Osteoblast (primary cell): Measurements from ENCODE around the gene SLC16A11. TPM values are rescaled to one million over a fixed set of nuclear protein-coding genes. Genes with fewer than 3 reads are reported as not detected.

Experiments
- DNase-seq: peaks from one replicate; pipeline ENCODE4 v3.0.0; 2011; ENCODE audit warnings: low spot score, mixed read lengths; ENCODE audit not compliant: insufficient read length; ENCODE audit errors: missing footprints
- H2AFZ ChIP-seq: 2 replicates; pipeline ENCODE4 v1.6.0; 2011; ENCODE audit warnings: mild to moderate bottlenecking, low read length
- H3K27ac ChIP-seq: 2 replicates; pipeline ENCODE4 v1.5.1; 2011; ENCODE audit warnings: mild to moderate bottlenecking, low read depth, low read length, moderate library complexity
- H3K27me3 ChIP-seq: 2 replicates; pipeline ENCODE4 v1.6.0; 2012; ENCODE audit warnings: mild to moderate bottlenecking, control low read depth, inconsistent platforms, low read length, moderate library complexity; ENCODE audit not compliant: insufficient read depth
- H3K36me3 ChIP-seq: 2 replicates; pipeline ENCODE4 v1.5.1; 2011; ENCODE audit warnings: mild to moderate bottlenecking, low read length, control low read depth, moderate library complexity; ENCODE audit not compliant: insufficient read depth
- H3K4me1 ChIP-seq: 2 replicates; pipeline ENCODE4 v1.5.1; 2011; ENCODE audit warnings: mild to moderate bottlenecking, low read length, control low read depth, moderate library complexity; ENCODE audit not compliant: insufficient read depth
- H3K4me2 ChIP-seq: 2 replicates; pipeline ENCODE4 v1.6.0; 2011; ENCODE audit warnings: mild to moderate bottlenecking, low read length; ENCODE audit not compliant: insufficient read depth
- H3K4me3 ChIP-seq: fragments of 200-600 bp; sonication (generic); 3 replicates; pipeline ENCODE4 v1.5.1; 2012; ENCODE audit warnings: mild to moderate bottlenecking, low read length, inconsistent platforms; ENCODE audit not compliant: insufficient read depth
- H3K79me2 ChIP-seq: 2 replicates; pipeline ENCODE4 v1.6.0; 2012; ENCODE audit warnings: mild to moderate bottlenecking, low read length, control low read depth, inconsistent platforms; ENCODE audit not compliant: insufficient read depth
- H3K9me3 ChIP-seq: 2 replicates; pipeline ENCODE4 v1.5.1; 2011; ENCODE audit warnings: low read depth, low read length, control low read depth
- H4K20me1 ChIP-seq: 2 replicates; pipeline ENCODE4 v1.6.0; 2012; ENCODE audit warnings: mild to moderate bottlenecking, low read length, control low read depth; ENCODE audit not compliant: insufficient read depth
- total RNA-seq: library from RNA; depleted of rRNA; stranded (reverse); fragments of >200 nt; gene quantifications from 2 replicates; pipeline ENCODE4 v1.2.3, GENCODE V29; 2012
- TF ChIP-seq, protein P1 (sequence below): IDR thresholded peaks from 2 replicates; pipeline ENCODE4 v1.5.1; 2011; ENCODE audit warnings: mild to moderate bottlenecking, low read depth, low read length, moderate library complexity; ENCODE audit errors: extremely low read depth

Gene SLC16A11
- total RNA-seq, 1 donor: 0.36 TPM

DNA sequence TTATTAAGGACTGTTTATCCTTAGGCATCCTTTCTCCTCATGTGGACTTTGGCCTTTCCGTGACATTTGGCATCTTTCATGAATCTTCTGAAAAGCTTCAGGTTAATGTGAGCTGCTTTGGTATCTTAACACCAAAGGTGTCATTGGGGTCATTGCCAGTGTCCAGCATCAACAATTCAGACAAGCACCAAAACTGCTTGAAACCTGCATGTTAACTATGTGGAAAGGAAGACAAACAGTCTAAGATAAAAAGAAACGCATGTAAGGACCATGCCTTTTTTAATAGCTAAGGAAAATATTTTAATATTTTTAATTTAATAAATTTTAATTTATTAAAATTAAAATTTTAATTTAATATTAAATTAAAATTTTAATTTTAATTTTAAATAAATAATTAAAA is 40.1 kb downstream of the SLC16A11 start:
- Histone ChIP-seq H3K4me1 (no peaks in the 10 kb centered on the region), H2AFZ (no peak overlapping the region), H3K27me3 (no peaks in the 10 kb centered on the region), H3K27ac (no peak overlapping the region), H3K4me2 (no peak overlapping the region), H3K79me2 (peaks cover 41% of the 10 kb centered on the region), H4K20me1 (peaks cover 31% of the 10 kb centered on the region), H3K36me3 (peaks cover 44% of the 10 kb centered on the region), H3K4me3 (no peak overlapping the region), H3K9me3 (no peaks in the 10 kb centered on the region)
- TF ChIP-seq, protein P1, sequence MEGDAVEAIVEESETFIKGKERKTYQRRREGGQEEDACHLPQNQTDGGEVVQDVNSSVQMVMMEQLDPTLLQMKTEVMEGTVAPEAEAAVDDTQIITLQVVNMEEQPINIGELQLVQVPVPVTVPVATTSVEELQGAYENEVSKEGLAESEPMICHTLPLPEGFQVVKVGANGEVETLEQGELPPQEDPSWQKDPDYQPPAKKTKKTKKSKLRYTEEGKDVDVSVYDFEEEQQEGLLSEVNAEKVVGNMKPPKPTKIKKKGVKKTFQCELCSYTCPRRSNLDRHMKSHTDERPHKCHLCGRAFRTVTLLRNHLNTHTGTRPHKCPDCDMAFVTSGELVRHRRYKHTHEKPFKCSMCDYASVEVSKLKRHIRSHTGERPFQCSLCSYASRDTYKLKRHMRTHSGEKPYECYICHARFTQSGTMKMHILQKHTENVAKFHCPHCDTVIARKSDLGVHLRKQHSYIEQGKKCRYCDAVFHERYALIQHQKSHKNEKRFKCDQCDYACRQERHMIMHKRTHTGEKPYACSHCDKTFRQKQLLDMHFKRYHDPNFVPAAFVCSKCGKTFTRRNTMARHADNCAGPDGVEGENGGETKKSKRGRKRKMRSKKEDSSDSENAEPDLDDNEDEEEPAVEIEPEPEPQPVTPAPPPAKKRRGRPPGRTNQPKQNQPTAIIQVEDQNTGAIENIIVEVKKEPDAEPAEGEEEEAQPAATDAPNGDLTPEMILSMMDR: no peak
- DNase-seq: no peak

DNA sequence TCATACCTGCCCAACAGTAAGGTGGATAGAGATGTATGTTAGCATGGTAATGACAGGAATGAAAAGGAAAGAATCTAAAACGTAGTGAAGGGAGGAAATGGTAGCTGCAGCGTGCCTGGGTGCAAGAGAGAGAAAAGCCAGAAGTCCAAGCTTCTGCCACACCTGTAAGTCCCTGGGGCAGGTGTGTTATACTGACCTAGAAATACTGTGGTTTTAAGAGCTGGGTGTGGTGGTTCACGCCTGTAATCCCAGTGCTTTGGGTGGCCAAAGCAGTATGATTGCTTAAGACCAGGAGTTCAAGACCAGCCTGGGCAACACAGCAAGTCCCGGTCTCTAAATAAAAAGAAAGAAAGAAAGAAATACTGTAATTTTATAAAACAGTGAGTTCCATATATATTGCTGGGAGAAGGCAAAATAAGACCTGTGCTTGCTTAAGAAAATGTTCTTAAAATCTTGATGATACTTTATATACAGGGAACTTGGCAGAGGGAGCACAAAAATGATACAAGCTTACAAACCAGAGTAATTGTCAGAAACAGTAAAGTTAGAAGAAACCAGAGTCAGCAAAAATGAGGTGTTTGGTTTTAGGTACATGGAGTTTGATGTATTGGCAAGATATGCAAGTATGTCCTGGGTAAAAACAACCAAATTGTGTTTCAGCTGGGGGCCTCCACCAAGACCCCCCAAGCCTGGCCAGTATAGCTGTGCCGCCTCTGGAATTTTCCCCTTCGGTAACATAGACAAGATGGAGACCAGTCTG is 41.4 kb downstream of the SLC16A11 start:
- Histone ChIP-seq H3K4me2 (no peak overlapping the region), H3K4me1 (no peaks in the 10 kb centered on the region), H3K4me3 (no peak overlapping the region), H3K9me3 (no peaks in the 10 kb centered on the region), H3K79me2 (peaks cover 32% of the 10 kb centered on the region), H2AFZ (no peak overlapping the region), H3K36me3 (peaks cover 45% of the 10 kb centered on the region), H3K27me3 (no peaks in the 10 kb centered on the region), H4K20me1 (peaks cover 31% of the 10 kb centered on the region), H3K27ac (no peak overlapping the region)
- DNase-seq: no peak
- TF ChIP-seq, protein P1: no peak

DNA sequence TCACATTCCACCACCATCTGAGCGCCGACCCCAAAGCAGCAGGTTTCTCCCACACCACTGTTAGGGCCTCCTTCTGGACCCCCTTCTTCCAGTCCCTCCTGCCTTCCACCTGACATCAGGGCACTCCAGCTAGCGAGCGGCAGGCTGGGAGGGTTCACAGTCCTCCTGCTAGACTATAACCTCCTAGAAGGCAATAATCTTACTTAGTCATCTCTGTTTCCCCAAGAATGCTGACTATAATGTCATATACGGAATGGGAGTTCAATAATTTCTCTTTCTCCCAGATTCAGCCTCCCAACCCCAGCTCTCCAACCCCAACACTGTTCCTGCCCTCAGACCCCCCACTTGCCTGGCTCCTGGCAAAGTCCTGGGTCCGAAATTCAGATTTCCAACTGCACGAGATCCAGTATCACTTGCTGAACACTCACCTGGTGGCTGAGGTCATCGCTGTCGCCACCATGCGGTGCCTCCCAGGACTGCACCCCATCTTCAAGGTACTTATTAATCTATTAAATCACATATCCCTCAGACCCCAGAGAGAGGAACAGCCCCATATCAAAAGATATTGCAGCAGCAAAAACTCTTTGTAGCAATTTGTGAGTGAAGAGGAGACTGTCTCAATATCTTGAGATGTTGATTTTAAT is 42.5 kb downstream of the SLC16A11 start:
- DNase-seq: no peak
- Histone ChIP-seq H3K27ac (no peak overlapping the region), H3K4me2 (no peak overlapping the region), H3K4me1 (no peaks in the 10 kb centered on the region), H2AFZ (no peak overlapping the region), H3K4me3 (no peak overlapping the region), H3K27me3 (no peaks in the 10 kb centered on the region), H3K36me3 (peaks cover 45% of the 10 kb centered on the region), H3K79me2 (peaks cover 22% of the 10 kb centered on the region), H4K20me1 (peaks cover 25% of the 10 kb centered on the region), H3K9me3 (no peaks in the 10 kb centered on the region)
- TF ChIP-seq, protein P1: peak; percentile 58

DNA sequence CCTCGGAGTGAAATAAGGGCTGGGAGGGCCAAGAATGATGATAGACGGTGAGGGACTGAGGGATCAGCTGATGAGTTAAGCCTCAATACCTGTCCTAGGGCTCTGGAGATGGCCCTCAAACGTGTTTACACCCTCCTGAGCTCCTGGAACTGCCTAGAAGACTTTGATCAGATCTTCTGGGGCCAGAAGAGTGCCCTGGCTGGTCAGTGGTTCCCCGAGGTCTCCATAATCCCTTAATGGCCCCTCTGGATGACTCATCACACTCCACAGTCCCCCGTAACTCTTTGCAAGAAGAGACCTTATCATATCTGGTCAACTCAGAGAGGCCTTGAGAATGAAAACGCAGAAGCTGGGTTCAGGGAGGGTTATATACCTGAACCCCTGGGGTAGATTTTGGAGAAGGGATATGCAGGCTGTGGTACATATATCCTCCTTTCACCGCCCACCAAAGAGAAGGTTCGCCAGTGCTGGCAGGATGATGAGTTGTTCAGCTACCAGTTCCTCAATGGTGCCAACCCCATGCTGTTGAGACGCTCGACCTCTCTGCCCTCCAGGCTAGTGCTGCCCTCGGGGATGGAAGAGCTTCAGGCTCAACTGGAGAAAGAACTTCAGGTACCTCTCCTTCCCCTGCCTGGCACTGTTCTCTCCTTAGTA is 44.9 kb downstream of the SLC16A11 start:
- H4K20me1 ChIP-seq: peaks cover 17% of the 10 kb centered on the region
- H3K27ac ChIP-seq: no peak overlapping the region

More for the DNA sequence above, 44.9 kb downstream of the SLC16A11 start:
- Histone ChIP-seq H2AFZ (no peak overlapping the region), H3K27me3 (no peaks in the 10 kb centered on the region), H3K9me3 (no peaks in the 10 kb centered on the region), H3K4me3 (no peak overlapping the region), H3K4me2 (no peak overlapping the region), H3K36me3 (peaks cover 45% of the 10 kb centered on the region), H3K79me2 (peaks cover 13% of the 10 kb centered on the region), H3K4me1 (no peaks in the 10 kb centered on the region)
- DNase-seq: no peak
- TF ChIP-seq, protein P1: no peak
